ENCODE results near the gene ATG2A. TPM values are rescaled to one million over a fixed set of nuclear protein-coding genes. Genes with fewer than 3 reads are reported as not detected.
A peak's percentile ranks its signal among the peaks of the same experiment; 100 is the strongest.

Gene ATG2A
- total and polyA plus RNA-seq, 9 of the 15 experiments (the other 6 are each of a cell fraction or from before 2014, with no cell fraction given) = 0.25 to 45.9 (median 5.2) TPM

DNA sequence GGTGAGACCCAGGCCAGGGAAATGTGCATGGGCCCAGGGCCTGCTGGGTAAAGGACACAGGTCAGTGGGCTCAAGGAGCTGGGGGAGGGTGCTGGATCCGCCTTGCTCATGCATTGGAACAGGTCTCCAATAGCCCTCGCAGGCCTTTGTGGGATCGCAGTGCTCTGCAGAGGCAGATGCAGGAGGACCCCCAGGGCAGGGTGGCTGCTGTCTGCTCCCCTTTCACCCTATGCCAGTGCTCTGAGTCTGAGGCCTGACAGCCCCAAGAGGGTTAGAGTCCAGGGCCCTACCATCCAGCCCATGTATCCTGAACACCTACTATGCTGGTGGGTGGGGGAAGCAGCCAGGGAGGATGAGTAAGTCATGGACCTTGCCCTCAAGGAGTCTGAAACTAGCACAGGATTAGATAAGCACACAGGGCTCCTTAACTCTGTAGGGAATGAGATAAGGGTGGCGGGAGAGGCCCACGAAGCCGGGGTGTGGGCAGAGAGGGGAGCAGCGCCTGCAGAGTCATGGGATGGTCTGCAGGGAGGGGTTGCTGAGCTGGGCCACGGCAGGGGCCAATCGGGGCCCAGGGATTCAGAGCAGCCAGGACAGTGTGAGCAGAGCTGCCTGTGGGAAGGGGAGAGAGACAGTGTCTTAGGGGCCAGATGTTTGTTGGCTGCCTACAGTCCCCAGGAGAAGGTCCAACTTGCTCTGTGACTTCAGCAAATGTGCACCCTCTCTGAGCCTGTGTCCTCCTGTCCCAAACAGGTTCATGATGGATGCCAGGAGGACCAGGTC is 28.1 kb downstream of the ATG2A start (continued):
- TF ChIP-seq, protein P1, sequence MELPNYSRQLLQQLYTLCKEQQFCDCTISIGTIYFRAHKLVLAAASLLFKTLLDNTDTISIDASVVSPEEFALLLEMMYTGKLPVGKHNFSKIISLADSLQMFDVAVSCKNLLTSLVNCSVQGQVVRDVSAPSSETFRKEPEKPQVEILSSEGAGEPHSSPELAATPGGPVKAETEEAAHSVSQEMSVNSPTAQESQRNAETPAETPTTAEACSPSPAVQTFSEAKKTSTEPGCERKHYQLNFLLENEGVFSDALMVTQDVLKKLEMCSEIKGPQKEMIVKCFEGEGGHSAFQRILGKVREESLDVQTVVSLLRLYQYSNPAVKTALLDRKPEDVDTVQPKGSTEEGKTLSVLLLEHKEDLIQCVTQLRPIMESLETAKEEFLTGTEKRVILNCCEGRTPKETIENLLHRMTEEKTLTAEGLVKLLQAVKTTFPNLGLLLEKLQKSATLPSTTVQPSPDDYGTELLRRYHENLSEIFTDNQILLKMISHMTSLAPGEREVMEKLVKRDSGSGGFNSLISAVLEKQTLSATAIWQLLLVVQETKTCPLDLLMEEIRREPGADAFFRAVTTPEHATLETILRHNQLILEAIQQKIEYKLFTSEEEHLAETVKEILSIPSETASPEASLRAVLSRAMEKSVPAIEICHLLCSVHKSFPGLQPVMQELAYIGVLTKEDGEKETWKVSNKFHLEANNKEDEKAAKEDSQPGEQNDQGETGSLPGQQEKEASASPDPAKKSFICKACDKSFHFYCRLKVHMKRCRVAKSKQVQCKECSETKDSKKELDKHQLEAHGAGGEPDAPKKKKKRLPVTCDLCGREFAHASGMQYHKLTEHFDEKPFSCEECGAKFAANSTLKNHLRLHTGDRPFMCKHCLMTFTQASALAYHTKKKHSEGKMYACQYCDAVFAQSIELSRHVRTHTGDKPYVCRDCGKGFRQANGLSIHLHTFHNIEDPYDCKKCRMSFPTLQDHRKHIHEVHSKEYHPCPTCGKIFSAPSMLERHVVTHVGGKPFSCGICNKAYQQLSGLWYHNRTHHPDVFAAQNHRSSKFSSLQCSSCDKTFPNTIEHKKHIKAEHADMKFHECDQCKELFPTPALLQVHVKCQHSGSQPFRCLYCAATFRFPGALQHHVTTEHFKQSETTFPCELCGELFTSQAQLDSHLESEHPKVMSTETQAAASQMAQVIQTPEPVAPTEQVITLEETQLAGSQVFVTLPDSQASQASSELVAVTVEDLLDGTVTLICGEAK (IDR thresholded peaks at IDR 0.05) = no peak
- TF ChIP-seq, protein P1 (CRISPR knock-in tag; IDR thresholded peaks at IDR 0.05) = no peak
- no peak for TF ChIP-seq U2AF1 (optimal IDR thresholded peaks at IDR 0.05; ENCODE audit: low read depth, low read length)
- TF ChIP-seq OTX1 (CRISPR knock-in tag; IDR thresholded peaks at IDR 0.05) = no peak
- TF ChIP-seq PRPF4 (IDR thresholded peaks at IDR 0.05; ENCODE audit: insufficient read depth, low read depth, low read length, poor library complexity, severe bottlenecking) = no peak
- no peak for TF ChIP-seq SNIP1 (IDR thresholded peaks at IDR 0.05; ENCODE audit: low read depth)
- TF ChIP-seq NR2F6 (CRISPR knock-in tag; IDR thresholded peaks at IDR 0.05) = no peak
- peak; percentile 94 for TF ChIP-seq HDAC3 (IDR thresholded peaks at IDR 0.05; ENCODE audit: borderline replicate concordance, partially characterized antibody)
- no peak for TF ChIP-seq SNRNP70 (optimal IDR thresholded peaks at IDR 0.05; ENCODE audit: low read depth, low read length)
- TF ChIP-seq MAZ (CRISPR knock-in tag; conservative IDR thresholded peaks at IDR 0.05 in 1 of 2, IDR thresholded peaks at IDR 0.05 in 1 of 2) = peak; percentile 97
- TF ChIP-seq CBX5 (IDR thresholded peaks at IDR 0.05; ENCODE audit: borderline replicate concordance, low read depth) = no peak
- no peak for TF ChIP-seq ZNF444 (CRISPR knock-in tag; IDR thresholded peaks at IDR 0.05)
- TF ChIP-seq, protein P2, sequence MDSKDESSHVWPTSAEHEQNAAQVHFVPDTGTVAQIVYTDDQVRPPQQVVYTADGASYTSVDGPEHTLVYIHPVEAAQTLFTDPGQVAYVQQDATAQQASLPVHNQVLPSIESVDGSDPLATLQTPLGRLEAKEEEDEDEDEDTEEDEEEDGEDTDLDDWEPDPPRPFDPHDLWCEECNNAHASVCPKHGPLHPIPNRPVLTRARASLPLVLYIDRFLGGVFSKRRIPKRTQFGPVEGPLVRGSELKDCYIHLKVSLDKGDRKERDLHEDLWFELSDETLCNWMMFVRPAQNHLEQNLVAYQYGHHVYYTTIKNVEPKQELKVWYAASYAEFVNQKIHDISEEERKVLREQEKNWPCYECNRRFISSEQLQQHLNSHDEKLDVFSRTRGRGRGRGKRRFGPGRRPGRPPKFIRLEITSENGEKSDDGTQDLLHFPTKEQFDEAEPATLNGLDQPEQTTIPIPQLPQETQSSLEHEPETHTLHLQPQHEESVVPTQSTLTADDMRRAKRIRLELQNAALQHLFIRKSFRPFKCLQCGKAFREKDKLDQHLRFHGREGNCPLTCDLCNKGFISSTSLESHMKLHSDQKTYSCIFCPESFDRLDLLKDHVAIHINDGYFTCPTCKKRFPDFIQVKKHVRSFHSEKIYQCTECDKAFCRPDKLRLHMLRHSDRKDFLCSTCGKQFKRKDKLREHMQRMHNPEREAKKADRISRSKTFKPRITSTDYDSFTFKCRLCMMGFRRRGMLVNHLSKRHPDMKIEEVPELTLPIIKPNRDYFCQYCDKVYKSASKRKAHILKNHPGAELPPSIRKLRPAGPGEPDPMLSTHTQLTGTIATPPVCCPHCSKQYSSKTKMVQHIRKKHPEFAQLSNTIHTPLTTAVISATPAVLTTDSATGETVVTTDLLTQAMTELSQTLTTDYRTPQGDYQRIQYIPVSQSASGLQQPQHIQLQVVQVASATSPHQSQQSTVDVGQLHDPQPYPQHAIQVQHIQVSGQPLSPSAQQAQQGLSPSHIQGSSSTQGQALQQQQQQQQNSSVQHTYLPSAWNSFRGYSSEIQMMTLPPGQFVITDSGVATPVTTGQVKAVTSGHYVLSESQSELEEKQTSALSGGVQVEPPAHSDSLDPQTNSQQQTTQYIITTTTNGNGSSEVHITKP (IDR thresholded peaks at IDR 0.05; ENCODE audit: partially characterized antibody) = peak; percentile 88
- no peak for TF ChIP-seq ZNF696 (CRISPR knock-in tag; conservative IDR thresholded peaks at IDR 0.05)
- TF ChIP-seq MAFK (IDR thresholded peaks at IDR 0.05; ENCODE audit: low read length) = peak; percentile 45; the same call in 1 of the 2 replicates
- no peak for TF ChIP-seq ZNF197 (CRISPR knock-in tag; IDR thresholded peaks at IDR 0.05; ENCODE audit: low read depth)

Data from K562 (cell line).